ENCODE data around the gene CHST15.

Gene CHST15

GRCh38 chr10:124009231-124010015 is 84.0 kb downstream of the CHST15 start:
- DNase-seq, result no peak

GRCh38 chr10:124008681-124009080 is 84.7 kb downstream of the CHST15 start:
- no peak for DNase-seq

GRCh38 chr10:124008187-124008586 is 85.2 kb downstream of the CHST15 start:
- DNase-seq, result no peak

DNA sequence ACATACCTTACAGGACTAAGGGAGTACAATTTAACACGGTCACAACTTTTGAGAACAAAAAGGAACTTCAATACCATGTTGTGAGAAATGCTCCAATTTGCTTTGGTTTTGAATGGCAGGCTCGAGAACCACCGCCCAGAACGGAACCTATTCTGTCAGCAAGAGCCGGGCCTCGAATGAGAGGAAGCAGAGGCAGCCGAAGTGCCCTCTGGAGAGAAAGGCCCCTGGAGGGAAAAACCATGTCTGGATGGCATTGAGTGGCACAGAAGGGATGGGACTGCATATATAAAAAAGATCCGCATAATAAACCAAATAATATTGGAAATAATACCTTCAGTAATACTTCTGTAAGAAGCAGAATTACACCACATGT is 85.6 kb downstream of the CHST15 start:
- no peak for DNase-seq

GRCh38 chr10:124007102-124007772 is 86.2 kb downstream of the CHST15 start:
- no peak for DNase-seq

DNA sequence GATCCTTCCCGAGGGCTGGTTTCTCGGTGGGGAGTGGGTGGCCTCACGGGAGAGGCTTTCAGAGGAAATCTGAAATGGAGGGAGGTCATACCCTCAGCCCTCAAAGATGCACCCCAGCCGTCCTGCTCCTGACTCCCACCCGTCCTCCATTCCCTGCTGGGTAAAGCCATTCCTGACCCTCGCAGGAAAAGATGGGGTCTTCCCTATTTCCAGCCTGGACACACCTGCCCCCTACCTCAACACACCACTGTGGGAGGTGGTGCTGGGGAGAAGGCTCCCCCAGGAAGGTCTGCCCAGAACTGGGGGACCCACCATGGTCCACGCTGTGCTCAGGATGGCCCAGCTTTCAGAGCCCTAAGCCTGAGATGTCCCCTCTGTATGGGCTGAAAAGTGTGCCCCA is 86.9 kb downstream of the CHST15 start:
- DNase-seq, result no peak

DNA sequence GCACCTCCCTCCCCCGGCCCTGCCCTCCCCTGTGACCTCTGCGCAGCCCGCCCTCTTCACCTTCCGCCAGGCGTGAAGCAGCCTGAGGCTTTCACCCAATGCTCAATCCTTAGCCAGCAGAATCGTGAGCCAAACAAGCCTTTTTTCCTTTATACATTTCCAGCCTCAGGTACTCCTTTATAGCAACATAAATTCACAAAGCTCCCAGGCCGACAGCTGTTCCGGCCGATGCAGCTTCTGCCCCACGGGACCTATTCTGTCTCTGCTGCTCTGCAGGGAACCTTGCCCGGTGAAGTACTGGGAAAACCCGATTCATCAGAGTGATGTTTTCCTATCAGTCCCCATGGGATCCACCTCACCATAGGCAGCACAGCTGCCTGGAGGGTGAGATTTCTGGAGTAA is 87.4 kb downstream of the CHST15 start:
- DNase-seq, result no peak

GRCh38 chr10:124005091-124005490 is 88.3 kb downstream of the CHST15 start:
- DNase-seq, result no peak

DNA sequence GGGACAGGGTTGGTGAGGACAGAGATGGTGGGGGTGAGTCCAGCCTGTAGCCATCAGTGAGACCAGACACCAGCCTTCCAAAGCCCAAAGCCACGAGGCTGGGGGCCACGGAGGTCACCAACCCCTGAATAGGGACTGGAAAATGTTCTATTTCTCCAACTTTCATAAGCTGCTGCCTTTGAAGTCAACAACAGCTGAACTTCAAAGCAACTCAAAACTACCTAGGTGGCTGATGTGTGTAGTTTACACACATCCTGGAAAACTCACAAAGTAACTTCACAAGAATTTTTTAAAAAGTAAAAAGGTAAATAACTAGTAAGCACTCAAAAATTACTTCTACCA is 88.8 kb downstream of the CHST15 start:
- DNase-seq, result no peak

DNA sequence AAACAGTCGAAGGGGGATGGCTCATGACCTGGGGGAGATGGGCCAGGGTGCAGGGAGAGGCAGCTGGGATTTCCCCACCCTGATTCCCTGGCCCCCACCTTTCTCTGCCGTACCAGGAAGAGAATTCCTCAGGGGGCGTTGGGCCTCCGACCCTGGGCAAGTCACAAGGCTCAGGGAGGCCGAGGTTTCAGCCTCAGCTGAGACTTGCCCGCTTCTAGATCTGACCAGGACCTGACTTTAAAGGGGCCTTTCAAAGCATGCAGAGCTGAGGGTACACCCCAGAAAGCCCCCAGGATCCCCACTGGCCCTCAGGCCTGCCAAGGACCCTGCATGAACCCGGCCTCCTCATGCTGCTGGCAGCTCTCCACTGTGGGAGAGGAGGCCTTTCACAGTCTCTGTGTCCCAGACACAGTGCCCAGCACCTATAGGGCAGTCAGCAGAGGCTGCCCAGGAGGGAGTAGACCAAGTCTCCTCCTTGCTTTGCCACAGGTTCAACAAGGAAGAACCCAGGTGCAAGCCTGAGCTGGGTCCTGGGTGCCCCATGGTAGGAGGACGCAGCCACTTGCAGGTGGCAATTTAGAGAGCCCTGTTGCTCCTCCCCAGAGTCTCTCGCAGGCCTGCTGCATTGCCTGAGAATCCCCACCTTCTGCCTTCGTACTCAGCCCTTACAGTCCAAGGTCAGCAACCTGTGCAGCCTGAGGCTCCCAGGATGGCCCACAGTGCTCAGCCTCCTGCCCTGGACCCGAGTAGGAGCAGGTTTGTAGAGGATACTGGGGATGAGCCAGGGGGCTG is 89.3 kb downstream of the CHST15 start:
- no peak for DNase-seq

GRCh38 chr10:124003481-124003870 is 89.9 kb downstream of the CHST15 start:
- DNase-seq, result no peak

DNA sequence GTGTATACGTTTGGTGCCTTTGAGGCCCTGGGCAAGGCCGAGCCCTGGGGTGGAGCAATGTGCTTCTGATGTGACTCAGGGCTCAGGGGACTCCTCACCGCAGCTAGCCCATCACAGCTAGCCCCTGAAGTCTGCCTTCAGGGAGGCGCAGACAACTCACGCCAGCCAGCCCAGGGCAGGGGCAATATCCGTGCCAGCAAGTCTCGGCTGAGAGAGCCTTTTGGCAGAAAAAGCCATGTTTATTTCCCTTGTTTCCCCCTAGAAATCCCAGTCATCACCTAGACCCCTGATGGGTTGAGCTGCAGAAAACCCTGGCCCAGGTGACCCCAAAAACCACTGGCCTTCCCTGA is 90.4 kb downstream of the CHST15 start:
- DNase-seq, result no peak

DNA sequence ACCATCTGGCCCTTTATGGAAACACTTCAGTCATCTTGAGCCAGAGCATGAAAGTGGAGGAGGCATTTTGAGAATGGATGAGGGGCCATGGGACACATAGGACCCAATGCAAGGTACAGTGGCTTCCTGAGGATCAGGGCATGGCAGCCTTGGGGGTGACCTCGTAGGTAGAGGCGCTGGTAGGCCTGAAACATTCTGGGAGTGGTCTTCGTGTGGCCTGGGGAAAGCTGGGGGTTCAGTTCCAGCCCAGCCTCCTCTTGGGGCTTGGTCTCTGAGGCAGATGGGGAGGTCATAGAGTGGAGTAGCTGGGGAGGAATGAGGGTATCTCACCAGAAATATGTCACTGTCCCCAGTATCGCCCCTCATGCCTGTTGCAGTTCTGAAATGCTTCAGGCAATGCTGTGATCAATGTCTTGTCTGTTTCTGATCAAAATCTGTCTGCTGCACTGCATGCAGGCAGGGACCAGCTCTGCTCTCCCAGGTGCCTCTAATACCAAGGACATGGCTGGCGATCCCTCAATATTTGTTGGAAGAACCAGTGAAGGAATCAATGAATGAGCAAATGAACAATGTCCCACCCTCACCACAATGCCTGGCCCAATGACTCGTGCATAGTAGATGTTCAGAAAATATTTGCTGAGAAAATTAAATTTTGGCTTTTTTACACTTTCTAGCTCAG is 90.9 kb downstream of the CHST15 start:
- DNase-seq, result no peak

DNA sequence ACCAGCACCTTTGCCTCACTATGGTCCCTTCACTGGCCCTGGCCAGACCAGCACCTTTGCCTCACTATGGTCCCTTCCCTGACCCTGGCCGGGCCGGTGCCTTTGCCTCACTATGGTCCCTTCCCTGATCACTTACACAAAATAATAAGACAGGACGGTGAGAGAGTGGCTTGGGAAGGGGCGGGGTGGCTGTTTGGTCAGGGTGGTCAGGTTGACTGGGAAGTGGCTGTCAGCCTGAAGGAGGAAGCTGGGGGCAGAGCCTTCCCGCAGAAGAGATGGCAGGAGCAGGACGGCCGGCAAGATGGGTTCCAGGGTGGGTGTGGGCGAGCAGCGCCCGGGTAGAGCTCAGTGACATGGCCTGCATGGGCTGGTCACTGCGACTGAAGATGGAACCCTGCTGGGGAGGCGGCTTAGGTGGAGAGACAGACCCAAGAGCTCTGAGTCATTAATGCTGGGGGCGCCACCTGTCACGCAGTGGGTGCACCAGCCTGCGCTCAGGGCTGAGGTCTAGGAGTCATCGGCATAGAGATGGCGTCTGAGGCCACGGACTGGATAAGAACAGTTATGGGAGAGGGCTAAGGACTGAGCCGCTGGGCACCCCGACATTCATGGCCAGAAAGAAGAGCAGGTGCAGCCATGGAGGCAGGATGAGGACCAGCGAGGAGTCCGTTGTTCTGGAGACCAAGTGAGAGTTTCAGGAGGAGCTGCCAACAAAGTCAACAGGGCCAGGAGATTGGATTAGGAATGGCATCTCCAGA is 91.8 kb downstream of the CHST15 start:
- DNase-seq, result no peak

DNA sequence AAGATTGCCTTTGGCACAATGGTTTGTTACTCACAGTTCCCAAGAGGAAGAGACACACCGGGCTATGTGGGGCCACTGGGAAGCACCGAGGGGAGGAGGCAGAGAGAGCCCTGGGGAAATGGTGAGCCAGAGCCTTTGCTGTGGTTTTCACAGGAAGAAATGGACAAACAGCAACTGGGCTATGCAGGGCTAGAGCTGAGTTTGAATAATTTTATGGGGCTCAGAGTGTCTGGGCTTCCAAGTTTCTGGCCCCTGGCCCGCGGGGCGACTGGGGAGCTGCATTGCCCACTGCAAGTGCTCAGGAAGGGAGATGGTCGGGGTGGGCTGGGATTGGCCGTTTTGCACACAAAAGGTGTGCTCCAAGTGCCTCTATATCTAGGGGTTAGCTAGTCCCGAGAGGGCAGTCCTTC is 92.6 kb downstream of the CHST15 start:
- DNase-seq, result no peak

DNA sequence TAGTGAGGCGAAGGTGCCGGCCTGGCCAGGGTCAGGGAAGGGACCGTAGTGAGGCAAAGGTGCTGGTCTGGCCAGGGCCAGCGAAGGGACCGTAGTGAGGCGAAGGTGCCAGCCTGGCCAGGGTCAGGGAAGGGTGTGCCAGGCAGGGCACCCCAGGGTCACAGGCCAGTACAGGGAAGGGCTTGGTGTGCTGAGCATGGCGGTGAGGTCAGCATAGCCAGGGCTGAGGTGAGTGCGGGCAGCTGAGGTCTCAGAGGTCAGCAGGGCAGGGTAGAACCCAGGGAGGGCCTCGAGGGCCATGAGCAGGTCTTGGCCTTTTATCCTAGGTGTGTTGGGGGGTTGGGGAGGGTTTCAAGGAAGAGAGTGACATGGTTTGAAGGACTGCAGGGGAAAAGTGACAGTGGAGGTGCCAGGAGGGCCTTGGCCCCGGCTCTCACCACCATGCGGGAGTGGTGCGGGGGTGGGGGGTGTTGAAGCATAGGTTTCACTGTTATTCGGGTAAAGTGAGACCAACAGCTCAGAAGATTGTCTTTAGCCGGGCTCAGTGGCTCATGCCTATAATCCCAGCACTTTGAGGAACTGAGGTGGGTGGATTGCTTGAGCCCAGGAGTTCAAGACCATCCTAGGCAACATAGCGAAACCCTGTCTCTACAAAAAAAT is 93.3 kb downstream of the CHST15 start:
- no peak for DNase-seq

- DNase-seq, result no peak
Observed at GRCh38 chr10:123999261-123999660, 94.1 kb downstream of the CHST15 start.

DNA sequence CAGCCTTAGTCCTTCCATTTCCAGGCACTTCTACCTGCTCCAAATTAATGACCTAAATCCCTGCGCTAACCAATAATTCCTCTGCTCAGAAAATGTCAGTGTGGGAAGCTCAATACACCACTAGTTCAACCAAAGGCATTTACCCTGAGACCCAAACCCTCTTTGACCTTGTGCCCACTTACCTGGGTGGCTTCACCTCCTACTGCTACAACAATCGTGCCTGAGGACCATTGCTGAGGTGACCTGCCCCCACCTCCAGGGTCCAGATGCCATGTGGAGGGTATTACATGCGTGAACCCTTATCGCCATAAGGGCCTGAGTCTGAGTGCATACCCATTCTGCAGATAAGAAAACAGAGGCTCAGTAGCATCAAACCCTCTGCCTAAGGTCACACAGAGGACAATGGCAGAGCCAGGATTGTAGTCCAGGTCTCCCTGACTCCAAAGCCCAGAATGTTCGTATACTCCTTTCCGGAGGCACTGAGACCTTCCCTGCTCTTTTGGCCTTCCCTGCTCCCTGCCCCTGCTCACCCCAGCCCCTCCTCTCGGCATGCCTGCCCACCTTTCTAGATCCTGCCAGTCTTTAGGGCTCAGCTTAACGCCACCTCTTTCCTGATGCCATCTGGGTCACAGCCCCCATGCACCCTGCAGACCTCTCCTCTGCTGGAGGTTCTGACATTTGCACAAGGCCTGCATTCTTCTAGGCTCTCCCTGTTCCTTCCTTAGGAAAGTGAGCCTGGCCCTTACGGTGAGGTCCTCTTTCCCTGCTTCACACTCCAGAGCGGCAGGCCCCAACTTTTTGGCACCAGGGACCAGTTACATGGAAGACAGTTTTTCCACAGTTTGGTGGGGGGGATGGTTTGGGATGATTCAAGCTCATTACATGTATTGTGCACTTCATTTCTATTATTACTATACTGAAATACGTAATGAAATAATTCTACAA is 94.9 kb downstream of the CHST15 start:
- DNase-seq, result no peak

DNA sequence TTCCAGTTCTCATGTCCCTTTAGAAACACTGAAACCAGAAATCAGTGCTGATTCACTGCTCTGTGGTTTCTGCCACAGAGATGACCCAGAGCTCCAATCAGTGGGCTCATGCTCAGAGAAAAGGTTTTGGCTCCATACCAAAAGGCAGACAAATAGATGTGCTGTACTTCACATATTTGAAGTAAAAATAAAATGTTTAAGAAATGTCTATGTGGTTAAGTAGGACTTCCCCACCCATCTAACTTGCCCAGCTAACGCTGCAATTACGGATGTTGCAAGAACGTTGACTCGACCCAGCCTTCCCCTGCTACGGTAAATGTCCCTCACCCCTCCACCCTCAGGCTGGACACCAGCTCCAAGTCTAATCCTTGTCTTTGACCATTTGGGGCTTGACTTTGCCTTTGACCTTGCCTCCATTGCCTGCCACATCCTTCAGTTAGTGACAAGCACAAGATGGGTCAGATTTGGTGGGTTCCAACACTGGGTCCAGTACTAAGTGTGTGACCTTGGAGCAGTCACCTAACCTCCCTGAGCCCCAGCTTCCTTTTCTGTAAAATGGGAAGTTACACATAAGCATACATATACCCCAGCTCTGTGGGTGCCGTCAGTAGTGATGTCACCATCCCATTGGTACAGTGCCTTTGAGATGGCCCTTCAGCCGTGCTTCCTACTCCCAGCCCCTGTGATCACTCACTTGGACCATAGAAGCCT is 95.8 kb downstream of the CHST15 start:
- DNase-seq, result no peak

- DNase-seq, result no peak
Observed at GRCh38 chr10:123997013-123997412, 96.4 kb downstream of the CHST15 start.

Data from NCI-H2081 (cell line).